KMS-11 (cell line): ENCODE measurements around the gene DPY19L3.

Experiments used
- H2AFZ ChIP-seq: fragments of 200-600 bp; sonication (generic); 2 replicates; pipeline ENCODE4 v1.6.1; 2016; ENCODE audit warnings: antibody characterized with exemption, mixed run types, low read depth
- H3K27ac ChIP-seq: fragments of 200-600 bp; sonication (generic); 2 replicates; pipeline ENCODE4 v1.6.1; 2016; ENCODE audit warnings: mild to moderate bottlenecking, mixed run types
- H3K27me3 ChIP-seq: fragments of 200-600 bp; sonication (generic); 2 replicates; pipeline ENCODE4 v1.6.1; 2017; ENCODE audit warnings: mild to moderate bottlenecking, low read depth, mixed run types, moderate library complexity; ENCODE audit not compliant: insufficient read depth
- H3K36me3 ChIP-seq: fragments of 200-600 bp; sonication (generic); 2 replicates; pipeline ENCODE4 v1.6.1; 2017; ENCODE audit warnings: mild to moderate bottlenecking, mixed run types; ENCODE audit not compliant: insufficient read depth
- H3K4me1 ChIP-seq: fragments of 200-600 bp; sonication (generic); 2 replicates; pipeline ENCODE4 v1.6.1; 2016; ENCODE audit warnings: mild to moderate bottlenecking, low read depth, mixed run types; ENCODE audit not compliant: poor library complexity, severe bottlenecking
- H3K4me2 ChIP-seq: fragments of 200-600 bp; sonication (generic); 2 replicates; pipeline ENCODE4 v1.7.0; 2016; ENCODE audit warnings: mild to moderate bottlenecking, mixed run types
- H3K4me3 ChIP-seq: fragments of 200-600 bp; sonication (generic); IDR thresholded peaks from 2 replicates; pipeline ENCODE4 v1.6.1; 2017; ENCODE audit warnings: low read depth, low read length, mixed read lengths; ENCODE audit not compliant: insufficient read depth
- H3K79me2 ChIP-seq: fragments of 200-600 bp; sonication (generic); 2 replicates; pipeline ENCODE4 v1.6.1; 2016; ENCODE audit warnings: low read depth, mixed run types; ENCODE audit not compliant: insufficient read depth
- H3K9ac ChIP-seq: fragments of 200-600 bp; sonication (generic); 2 replicates; pipeline ENCODE4 v1.6.1; 2016; ENCODE audit warnings: mild to moderate bottlenecking, mixed run types
- H4K20me1 ChIP-seq: fragments of 200-600 bp; sonication (generic); 2 replicates; pipeline ENCODE4 v1.6.1; 2016; ENCODE audit warnings: mild to moderate bottlenecking, mixed run types; ENCODE audit not compliant: insufficient read depth
- CTCF ChIP-seq: fragments of 200-600 bp; sonication (generic); conservative IDR thresholded peaks from 2 replicates; pipeline ENCODE4 v1.6.1; 2017; ENCODE audit warnings: low read depth, mild to moderate bottlenecking, antibody characterized with exemption, low read length, moderate library complexity, mixed read lengths

DPY19L3 gene

GRCh38 chr19:32475141-32476031 is 69.8 kb downstream of the DPY19L3 start:
- H3K79me2 ChIP-seq, result no peaks in the 10 kb centered on the region
- no peak overlapping the region for H3K4me3 ChIP-seq
- H3K4me1 ChIP-seq, result no peaks in the 10 kb centered on the region
- no peak overlapping the region for H3K4me2 ChIP-seq
- no peaks in the 10 kb centered on the region for H4K20me1 ChIP-seq
- TF ChIP-seq CTCF, result no peak
- H2AFZ ChIP-seq, result no peak overlapping the region
- H3K27ac ChIP-seq, result no peak overlapping the region
- no peaks in the 10 kb centered on the region for H3K36me3 ChIP-seq
- H3K27me3 ChIP-seq, result no peaks in the 10 kb centered on the region
- H3K9ac ChIP-seq, result no peak overlapping the region

GRCh38 chr19:32476032-32476350 is 70.4 kb downstream of the DPY19L3 start:
- Histone ChIP-seq H3K9ac (no peak overlapping the region), H4K20me1 (no peaks in the 10 kb centered on the region), H3K36me3 (no peaks in the 10 kb centered on the region), H3K27ac (no peak overlapping the region), H3K4me2 (no peak overlapping the region), H3K79me2 (no peaks in the 10 kb centered on the region), H3K4me3 (no peak overlapping the region), H3K4me1 (no peaks in the 10 kb centered on the region), H2AFZ (no peak overlapping the region), H3K27me3 (no peaks in the 10 kb centered on the region)
- TF ChIP-seq CTCF, result no peak

DNA sequence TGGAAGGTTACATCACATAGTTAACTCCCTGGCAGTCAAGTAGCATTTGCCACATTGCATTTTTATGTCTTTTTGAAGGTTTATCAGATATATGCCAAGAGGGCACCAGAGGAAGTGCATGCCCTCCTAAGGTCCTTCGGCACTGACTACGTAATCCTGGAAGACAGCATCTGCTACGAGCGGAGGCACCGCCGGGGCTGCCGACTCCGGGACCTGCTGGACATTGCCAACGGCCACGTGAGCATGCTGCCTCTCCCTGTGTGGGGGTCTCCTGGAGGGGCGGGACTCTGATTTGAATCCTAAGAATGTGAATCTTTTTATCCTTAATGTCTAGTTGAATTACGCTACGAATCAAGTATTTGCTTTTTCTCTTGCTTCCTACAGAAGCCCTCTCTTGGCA is 74.8 kb downstream of the DPY19L3 start:
- no peak overlapping the region for H3K4me2 ChIP-seq
- H3K27ac ChIP-seq, result no peak overlapping the region
- no peaks in the 10 kb centered on the region for H3K36me3 ChIP-seq
- H3K4me1 ChIP-seq, result no peaks in the 10 kb centered on the region
- no peaks in the 10 kb centered on the region for H4K20me1 ChIP-seq
- no peak for TF ChIP-seq CTCF
- H3K79me2 ChIP-seq, result no peaks in the 10 kb centered on the region
- H3K27me3 ChIP-seq, result no peaks in the 10 kb centered on the region
- H2AFZ ChIP-seq, result no peak overlapping the region
- H3K4me3 ChIP-seq, result no peak overlapping the region
- no peak overlapping the region for H3K9ac ChIP-seq

DNA sequence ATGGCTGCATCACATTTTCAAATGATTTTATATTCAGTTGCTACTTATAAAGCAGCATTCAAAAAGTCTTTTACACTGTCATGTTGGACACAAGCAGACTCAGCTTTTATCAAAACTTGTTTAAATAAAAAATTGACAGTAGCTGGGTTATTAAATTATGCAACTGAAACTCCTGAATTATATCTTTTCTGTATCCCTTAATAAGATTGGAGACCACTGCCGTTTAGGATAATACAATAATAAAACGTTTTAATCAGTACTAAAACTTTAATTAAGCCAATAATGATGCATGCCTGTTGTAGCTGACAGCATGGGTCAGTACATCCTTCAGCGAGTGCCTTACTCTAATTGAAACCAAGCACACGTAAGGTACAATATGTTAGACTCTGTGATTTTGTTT is 78.0 kb downstream of the DPY19L3 start:
- H3K79me2 ChIP-seq, result no peaks in the 10 kb centered on the region
- H3K27me3 ChIP-seq, result no peaks in the 10 kb centered on the region
- no peak overlapping the region for H3K4me3 ChIP-seq
- H3K36me3 ChIP-seq, result no peaks in the 10 kb centered on the region
- H3K27ac ChIP-seq, result no peak overlapping the region
- H4K20me1 ChIP-seq, result no peaks in the 10 kb centered on the region
- H2AFZ ChIP-seq, result no peak overlapping the region
- no peak for TF ChIP-seq CTCF
- H3K9ac ChIP-seq, result no peak overlapping the region
- H3K4me2 ChIP-seq, result no peak overlapping the region
- H3K4me1 ChIP-seq, result no peaks in the 10 kb centered on the region
